Smooth muscle cell (in vitro differentiated cells): Measurements from ENCODE around the gene RRAS. TPM values are rescaled to one million over a fixed set of nuclear protein-coding genes. Genes with fewer than 3 reads are reported as not detected.

ENCODE experiments used
- DNase-seq: peaks from one replicate; lab custom pipeline; 2025; ENCODE audit not compliant: unreplicated experiment; lab: John Stamatoyannopoulos, UW
- H2AFZ ChIP-seq: fragments of 200-600 bp; sonication (generic); 2 replicates; pipeline ENCODE4 v1.6.0; 2016; ENCODE audit warnings: antibody characterized with exemption, low read depth, mild to moderate bottlenecking
- H3F3A ChIP-seq: fragments of 200-600 bp; sonication (generic); 2 replicates; pipeline ENCODE4 v1.6.0; 2017; ENCODE audit warnings: antibody characterized with exemption, low read depth
- H3K27ac ChIP-seq: fragments of 200-600 bp; sonication (generic); 2 replicates; pipeline ENCODE4 v1.5.1; 2016; ENCODE audit warnings: low read depth, mild to moderate bottlenecking
- H3K27me3 ChIP-seq: fragments of 200-600 bp; sonication (generic); 2 replicates; pipeline ENCODE4 v1.6.1; 2016; ENCODE audit warnings: low read depth, mild to moderate bottlenecking
- H3K36me3 ChIP-seq: fragments of 200-600 bp; sonication (generic); 2 replicates; pipeline ENCODE4 v1.5.1; 2016; ENCODE audit warnings: low read depth
- H3K4me1 ChIP-seq: fragments of 200-600 bp; sonication (generic); 2 replicates; pipeline ENCODE4 v1.5.1; 2016; ENCODE audit warnings: low read depth
- H3K4me2 ChIP-seq: fragments of 200-600 bp; sonication (generic); 2 replicates; pipeline ENCODE4 v1.6.0; 2016; ENCODE audit warnings: mild to moderate bottlenecking
- H3K4me3 ChIP-seq: fragments of 200-600 bp; sonication (generic); 2 replicates; pipeline ENCODE4 v1.5.1; 2016; ENCODE audit warnings: mild to moderate bottlenecking
- H3K79me2 ChIP-seq: fragments of 200-600 bp; sonication (generic); 2 replicates; pipeline ENCODE4 v1.6.0; 2016; ENCODE audit warnings: low read depth, mild to moderate bottlenecking
- H3K9ac ChIP-seq: fragments of 200-600 bp; sonication (generic); 2 replicates; pipeline ENCODE4 v1.6.0; 2016; ENCODE audit warnings: low read depth
- H3K9me3 ChIP-seq: fragments of 200-600 bp; sonication (generic); replicated peaks from 2 replicates; pipeline ENCODE4 v1.5.1; 2016; ENCODE audit warnings: low read depth
- H4K20me1 ChIP-seq: fragments of 200-600 bp; sonication (generic); 2 replicates; pipeline ENCODE4 v1.6.0; 2016; ENCODE audit warnings: low read depth
- WGBS: methylation state at CpG from one replicate; pipeline ENCODE4 v1.1.7; 2016; ENCODE audit warnings: low lambda C conversion rate; 5-methylcytosine and 5-hydroxymethylcytosine counted together
- polyA plus RNA-seq: library from polyadenylated mRNA; unstranded; fragments of >200 nt; fragmentation: Nextera tagmentation; extraction: Ambion mirVana; gene quantifications from 2 replicates; pipeline ENCODE4 v1.2.1, GENCODE V29; 2016
- total RNA-seq: library from RNA; depleted of rRNA; stranded (reverse); fragments of >200 nt; gene quantifications from 2 replicates; pipeline ENCODE4 v1.2.3, GENCODE V29; 2014
- TF ChIP-seq, protein P1 (sequence below): fragments of 200-600 bp; sonication (generic); IDR thresholded peaks from 2 replicates; pipeline ENCODE4 v1.5.1; 2017; ENCODE audit warnings: borderline replicate concordance, mild to moderate bottlenecking, antibody characterized with exemption; ENCODE audit not compliant: insufficient read depth, poor library complexity, severe bottlenecking

RRAS gene
- total and polyA plus RNA-seq, 2 experiments from 2014 or later = 86.5 to 224 TPM

DNA sequence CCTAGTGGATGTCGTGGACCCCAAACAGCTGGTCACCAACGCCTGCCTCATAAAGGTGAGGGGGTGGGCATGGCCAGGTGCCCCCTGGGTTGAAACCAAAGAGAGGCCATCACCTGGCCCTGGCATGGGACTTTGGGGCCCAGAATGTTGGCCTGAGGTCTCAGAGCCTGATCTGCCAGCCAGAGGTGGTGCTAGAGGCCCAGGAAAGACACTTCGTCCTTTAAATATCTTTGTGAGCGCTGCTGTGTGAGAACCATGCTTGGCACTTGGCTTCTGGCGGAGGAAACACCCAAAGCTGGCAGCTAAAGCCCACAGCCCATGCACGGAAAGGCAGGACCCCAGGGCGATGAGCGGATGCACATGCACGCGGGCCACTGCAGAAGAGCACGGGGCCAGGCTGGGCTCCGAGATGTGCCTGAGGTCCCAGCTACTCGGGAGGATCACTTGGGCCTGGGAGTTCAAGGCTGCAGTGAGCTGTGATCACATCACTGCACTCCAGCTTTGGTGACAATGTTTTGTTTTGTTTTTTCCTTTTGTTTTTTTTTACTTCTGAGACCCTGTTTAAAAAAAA lies 45.1 kb upstream of the RRAS start:
- peaks cover 55% of the 10 kb centered on the region for H4K20me1 ChIP-seq
- no peaks in the 10 kb centered on the region for H3K9me3 ChIP-seq
- WGBS = 94% methylated on average over 13 of the region's 13 CpGs
- peaks cover 5% of the 10 kb centered on the region for H3K4me1 ChIP-seq
- no peak overlapping the region for H2AFZ ChIP-seq
- H3K9ac ChIP-seq = no peak overlapping the region
- no peak overlapping the region for H3K27ac ChIP-seq
- no peak overlapping the region for H3K4me3 ChIP-seq
- no peak for DNase-seq
- peaks cover 25% of the 10 kb centered on the region for H3K79me2 ChIP-seq
- no peak overlapping the region for H3K4me2 ChIP-seq
- H3K36me3 ChIP-seq = no peaks in the 10 kb centered on the region
- no peaks in the 10 kb centered on the region for H3K27me3 ChIP-seq
- no peaks in the 10 kb centered on the region for H3F3A ChIP-seq
- TF ChIP-seq, protein P1, sequence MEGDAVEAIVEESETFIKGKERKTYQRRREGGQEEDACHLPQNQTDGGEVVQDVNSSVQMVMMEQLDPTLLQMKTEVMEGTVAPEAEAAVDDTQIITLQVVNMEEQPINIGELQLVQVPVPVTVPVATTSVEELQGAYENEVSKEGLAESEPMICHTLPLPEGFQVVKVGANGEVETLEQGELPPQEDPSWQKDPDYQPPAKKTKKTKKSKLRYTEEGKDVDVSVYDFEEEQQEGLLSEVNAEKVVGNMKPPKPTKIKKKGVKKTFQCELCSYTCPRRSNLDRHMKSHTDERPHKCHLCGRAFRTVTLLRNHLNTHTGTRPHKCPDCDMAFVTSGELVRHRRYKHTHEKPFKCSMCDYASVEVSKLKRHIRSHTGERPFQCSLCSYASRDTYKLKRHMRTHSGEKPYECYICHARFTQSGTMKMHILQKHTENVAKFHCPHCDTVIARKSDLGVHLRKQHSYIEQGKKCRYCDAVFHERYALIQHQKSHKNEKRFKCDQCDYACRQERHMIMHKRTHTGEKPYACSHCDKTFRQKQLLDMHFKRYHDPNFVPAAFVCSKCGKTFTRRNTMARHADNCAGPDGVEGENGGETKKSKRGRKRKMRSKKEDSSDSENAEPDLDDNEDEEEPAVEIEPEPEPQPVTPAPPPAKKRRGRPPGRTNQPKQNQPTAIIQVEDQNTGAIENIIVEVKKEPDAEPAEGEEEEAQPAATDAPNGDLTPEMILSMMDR = no peak

DNA sequence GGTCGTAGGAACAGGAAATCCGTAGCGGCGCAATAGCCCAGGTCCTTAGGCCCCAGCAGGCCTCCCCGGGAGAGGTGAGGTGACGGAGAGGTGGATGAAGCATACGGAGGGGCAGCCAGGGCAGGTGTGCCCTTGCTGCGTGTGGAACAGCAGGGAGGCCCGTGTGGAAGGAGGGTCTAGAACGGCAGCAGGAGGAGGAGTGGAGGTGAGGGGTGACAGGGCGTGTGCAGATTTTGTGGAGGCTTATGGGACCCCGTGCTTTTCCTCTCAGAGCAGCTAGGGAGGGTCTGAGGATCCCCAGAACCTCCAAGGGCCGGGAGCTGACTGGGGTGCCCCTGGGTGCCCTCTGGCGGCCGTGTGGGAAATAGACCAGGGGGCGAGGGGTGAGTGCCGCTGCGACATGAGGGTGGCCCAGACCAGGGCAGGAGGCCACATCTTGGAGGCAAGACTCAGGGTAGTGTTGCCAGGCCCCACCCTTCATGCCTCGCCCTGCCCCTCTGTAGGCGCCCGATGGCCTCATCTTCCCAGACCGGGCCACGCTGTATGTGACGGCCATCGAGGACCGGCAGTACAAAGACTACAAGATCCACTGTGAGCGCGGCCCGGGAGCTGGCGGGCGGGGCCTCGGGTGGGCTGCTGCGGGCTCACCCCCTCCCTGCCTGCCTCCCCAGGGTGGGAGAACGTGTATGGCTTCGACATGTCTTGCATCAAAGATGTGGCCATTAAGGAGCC lies 44.5 kb upstream of the RRAS start:
- 92% methylated on average over 30 of the region's 35 CpGs for WGBS
- no peaks in the 10 kb centered on the region for H3F3A ChIP-seq

DNA sequence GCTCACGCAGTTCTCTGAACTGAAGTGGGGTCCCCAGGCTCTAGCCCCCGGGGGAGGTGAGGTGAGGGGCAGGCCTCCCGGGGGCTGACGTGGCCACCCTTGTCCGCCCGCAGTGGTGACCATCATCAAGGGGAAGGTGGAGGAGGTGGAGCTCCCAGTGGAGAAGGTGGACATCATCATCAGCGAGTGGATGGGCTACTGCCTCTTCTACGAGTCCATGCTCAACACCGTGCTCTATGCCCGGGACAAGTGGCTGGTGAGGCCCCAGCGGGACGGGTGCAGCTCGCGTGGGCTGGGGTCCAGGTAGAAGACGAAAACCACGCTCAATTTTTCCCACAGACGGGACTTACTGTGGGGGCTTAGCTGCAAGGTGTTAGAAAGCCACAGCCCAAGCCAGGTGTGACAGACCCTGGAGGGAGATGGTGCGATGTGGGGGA lies 43.9 kb upstream of the RRAS start:
- DNase-seq = no peak
- WGBS = 96% methylated on average over 18 of the region's 18 CpGs
- no peak overlapping the region for H3K9ac ChIP-seq
- H2AFZ ChIP-seq = no peak overlapping the region
- no peaks in the 10 kb centered on the region for H3K9me3 ChIP-seq
- H3K4me1 ChIP-seq = peaks cover 15% of the 10 kb centered on the region
- H4K20me1 ChIP-seq = peaks cover 65% of the 10 kb centered on the region
- peaks cover 4% of the 10 kb centered on the region for H3F3A ChIP-seq
- H3K4me2 ChIP-seq = no peak overlapping the region
- H3K79me2 ChIP-seq = peaks cover 38% of the 10 kb centered on the region
- H3K27me3 ChIP-seq = no peaks in the 10 kb centered on the region
- H3K4me3 ChIP-seq = no peak overlapping the region
- no peak overlapping the region for H3K27ac ChIP-seq
- TF ChIP-seq, protein P1 = no peak
- no peaks in the 10 kb centered on the region for H3K36me3 ChIP-seq

More for the DNA sequence above, 44.5 kb upstream of the RRAS start:
- Histone ChIP-seq H4K20me1 (peaks cover 62% of the 10 kb centered on the region), H3K4me2 (no peak overlapping the region), H2AFZ (no peak overlapping the region), H3K27ac (no peak overlapping the region), H3K79me2 (peaks cover 32% of the 10 kb centered on the region), H3K9ac (no peak overlapping the region), H3K4me1 (peaks cover 9% of the 10 kb centered on the region), H3K4me3 (no peak overlapping the region), H3K36me3 (no peaks in the 10 kb centered on the region), H3K27me3 (no peaks in the 10 kb centered on the region), H3K9me3 (no peaks in the 10 kb centered on the region)
- no peak for DNase-seq
- TF ChIP-seq, protein P1 = peak; percentile 33
